Pons (tissue), 1 donor: Measurements from ENCODE around the gene MAML2.
"Not testable (repeated sequence)": the region's sequence is repeated elsewhere in the genome, so short reads cannot be mapped to it uniquely, and the experiment has no call there.

ENCODE experiments used
- DNase-seq: peaks from one replicate; pipeline ENCODE4 v3.0.0-alpha.2; 2016; ENCODE audit warnings: low spot score

The MAML2 gene

DNA sequence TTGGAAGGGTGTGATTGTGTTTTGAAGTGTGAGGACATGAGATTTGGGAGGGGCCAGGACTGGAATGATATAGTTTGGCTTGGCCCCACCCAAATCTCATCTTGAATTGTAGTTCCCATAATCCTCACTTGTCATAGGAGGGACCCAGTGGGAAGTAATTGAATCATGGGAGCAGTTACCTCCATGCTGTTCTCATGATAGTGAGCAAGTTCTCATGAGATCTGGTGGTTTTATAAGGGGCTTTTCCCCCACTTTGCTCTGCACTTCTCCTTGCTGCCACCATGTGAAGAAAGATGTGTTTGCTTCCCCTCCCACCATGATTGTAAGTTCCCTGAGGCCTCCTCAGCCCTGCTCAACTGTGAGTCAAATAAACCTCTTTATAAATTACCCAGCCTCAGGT, 71.6 kb downstream of the MAML2 start:
- not testable (repeated sequence) for DNase-seq

DNA sequence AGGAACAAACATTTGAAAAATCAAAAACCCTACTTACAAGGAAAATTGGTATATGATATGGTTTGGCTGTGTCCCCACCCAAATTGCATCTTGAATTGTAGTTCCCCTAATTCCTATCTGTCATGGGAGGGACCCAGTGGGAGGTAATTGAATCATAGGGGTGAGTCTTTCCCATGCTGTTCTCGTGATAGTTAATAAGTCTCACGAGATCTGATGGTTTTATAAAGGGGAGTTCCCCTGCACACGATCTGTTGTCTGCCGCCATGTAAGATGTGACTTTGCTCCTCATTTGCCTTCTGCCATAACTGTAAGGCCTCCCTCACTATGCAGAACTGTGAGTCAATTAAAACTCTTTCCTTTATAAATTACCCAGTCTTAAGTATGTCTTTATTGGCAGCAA, 74.5 kb downstream of the MAML2 start:
- DNase-seq = not testable (repeated sequence)

DNA sequence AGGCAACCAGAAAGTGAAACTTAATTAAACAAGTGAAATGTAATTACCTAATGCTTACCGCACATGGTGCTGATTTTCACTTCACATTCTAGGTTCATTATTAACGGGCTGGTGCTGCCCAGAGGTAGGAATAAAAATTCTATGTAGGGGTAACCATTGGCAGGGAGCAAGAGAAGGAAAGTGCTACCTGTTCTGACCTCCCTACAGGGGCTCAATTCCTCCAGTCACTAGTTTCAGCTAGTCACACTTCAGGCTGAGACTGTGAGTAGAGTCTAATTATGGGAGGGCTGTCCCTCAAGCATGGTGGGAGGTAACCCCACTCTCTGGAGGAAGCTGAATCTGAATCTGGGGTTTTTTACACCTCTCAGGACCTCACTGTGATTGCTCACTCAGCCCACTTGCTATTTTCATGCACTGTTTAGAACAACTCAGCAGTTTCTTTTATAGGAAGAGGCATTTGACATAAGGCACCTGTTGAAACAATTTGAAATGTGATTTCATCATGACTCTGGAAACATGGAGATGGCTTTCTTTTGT, 75.4 kb downstream of the MAML2 start:
- no peak for DNase-seq

DNA sequence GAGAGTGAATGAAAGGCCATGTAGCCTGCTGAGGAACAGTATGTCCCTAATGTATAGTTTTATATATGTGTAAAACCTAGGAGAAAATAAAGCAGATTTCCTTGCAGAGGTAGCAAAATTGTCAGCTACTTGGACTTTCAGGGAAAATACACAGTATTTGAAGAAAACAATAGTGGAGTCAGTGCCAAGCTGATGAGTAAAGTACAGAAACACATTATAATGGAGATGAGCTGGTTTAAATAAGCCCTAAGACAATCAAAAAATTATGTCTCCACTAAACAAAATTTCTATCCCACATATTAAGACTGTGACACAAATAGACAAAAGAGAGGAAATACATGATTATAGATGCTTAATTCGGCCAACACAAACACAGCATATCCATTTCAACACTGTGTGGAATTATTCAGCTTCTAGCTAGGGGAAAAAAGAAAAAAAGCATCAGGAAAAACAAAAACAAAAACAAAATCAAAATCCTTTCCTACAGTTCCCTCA, 75.9 kb downstream of the MAML2 start:
- peak; percentile 63 for DNase-seq

DNA sequence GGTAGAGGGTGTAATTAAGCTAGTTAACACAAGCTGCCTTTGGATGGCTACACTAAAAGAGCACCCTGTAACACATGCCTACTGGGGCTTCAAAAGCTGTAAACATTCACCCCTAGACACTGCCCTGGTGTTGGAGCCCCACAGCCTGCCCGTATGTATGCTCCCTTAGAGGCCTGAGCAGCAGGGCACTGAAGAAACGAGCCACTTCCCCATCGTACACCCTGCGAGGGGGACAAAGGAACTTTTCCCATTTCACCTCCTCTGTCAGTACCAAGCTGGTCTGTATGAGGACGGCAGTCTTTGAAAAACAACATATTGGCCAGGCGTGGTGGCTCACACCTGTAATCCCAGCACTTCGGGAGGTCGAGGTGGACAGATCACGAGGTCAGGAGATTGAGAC, 77.0 kb downstream of the MAML2 start:
- no peak for DNase-seq

DNA sequence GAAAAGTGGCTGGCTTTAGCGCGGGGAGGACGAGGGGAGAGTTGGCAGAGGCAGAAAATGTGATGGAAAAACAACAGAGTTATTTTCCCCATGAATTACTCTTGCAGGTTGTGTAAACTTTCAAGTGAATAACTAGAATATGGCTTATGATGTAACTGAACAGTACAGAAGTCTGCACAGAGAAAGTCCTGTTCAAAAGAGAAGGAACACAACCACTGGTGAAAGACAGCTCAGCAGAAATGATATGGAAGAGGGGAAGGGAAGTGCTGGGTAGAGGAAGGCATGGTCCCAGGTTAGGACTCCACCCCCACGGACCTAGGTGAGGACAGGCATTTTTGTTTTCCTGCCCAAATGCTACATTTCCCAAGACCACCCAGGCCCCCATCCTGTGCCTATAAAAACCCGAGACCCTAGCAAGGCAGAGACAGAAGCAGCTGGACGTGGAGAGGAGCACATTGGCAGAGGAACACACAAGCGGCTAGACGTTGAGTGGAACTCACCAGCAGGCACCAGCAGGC, 77.7 kb downstream of the MAML2 start:
- no peak for DNase-seq

DNA sequence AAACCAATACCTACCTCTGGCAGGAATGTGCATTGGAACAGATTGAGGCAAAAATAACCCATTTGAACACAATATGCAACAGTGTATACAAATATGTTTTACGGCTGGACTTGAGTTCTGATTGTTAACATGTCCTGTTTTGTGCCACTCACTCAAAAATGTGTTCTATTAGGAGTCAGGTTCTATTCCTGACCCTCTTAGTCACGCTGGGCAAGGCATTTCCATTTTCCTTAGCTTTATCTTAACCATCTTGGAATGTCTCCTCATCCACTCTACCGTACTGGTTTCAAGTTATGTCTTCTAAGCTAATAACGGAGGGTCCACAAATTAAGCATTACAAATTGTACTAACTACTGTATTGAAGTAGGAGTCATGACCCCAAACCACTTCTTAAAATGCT, 78.6 kb downstream of the MAML2 start:
- DNase-seq = no peak

DNA sequence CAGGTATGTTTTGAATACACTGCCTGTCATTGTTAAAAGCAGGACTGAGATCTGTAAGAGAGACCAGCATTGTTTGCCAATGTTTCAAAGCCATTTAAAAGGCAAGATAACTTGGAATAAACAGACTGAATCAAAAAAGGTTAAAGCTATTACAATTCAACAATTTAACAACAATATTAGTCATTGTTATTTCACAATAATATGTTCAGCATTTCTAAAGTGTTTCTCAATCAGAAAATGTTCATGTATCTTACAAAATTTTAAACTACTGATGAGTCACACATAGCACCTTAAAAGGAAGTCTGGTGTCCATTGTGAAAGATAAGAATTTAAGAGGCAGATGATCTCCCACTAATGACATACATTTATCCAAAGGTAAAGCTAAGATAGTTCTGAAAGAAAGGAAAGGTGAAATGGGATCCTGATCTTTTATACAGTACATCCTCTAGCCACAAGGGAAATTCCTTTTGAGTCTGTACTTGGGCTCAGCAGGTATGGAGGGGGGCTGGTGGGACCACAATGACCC, 79.7 kb downstream of the MAML2 start:
- DNase-seq = no peak

DNA sequence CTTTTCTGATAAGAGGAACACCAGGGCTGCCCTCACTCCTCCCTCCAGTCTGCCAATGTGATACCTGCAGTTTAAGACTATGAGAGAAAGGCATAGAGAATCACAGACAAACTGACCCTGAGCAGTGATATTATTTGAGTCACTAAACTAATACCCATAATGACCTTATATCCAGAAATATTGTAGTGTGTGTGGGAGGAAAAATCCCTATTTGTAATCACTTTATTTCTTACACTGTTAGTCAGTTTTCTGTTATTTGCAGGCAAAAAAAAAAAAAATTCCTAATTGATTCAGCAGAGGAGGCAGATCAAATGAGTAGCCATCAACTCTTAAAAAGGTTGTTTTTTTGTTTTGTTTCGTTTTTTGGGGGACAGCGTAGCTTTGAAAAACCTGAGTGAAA, 82.5 kb downstream of the MAML2 start:
- no peak for DNase-seq

DNA sequence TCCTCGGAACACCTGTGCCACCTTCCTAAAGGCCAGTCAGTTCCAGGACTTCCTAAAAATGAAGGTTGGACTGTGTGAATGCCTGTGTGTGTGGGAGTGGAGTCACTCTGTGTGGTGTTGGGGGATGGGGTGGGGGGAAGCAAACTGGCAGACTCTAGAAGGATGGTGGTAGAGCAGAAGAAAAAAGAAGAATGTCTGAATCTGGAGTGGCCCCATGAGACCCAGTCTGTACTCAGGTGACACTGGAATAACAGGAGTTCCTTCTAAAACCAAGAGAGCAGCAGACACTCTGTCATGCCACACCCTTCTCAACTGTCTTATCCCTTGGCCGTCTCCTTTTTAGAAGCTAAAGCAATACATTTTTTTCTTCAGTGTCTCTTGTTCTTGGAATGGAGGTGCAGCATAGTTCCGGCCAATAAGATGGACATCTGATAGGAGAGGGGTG, 82.9 kb downstream of the MAML2 start:
- no peak for DNase-seq

DNA sequence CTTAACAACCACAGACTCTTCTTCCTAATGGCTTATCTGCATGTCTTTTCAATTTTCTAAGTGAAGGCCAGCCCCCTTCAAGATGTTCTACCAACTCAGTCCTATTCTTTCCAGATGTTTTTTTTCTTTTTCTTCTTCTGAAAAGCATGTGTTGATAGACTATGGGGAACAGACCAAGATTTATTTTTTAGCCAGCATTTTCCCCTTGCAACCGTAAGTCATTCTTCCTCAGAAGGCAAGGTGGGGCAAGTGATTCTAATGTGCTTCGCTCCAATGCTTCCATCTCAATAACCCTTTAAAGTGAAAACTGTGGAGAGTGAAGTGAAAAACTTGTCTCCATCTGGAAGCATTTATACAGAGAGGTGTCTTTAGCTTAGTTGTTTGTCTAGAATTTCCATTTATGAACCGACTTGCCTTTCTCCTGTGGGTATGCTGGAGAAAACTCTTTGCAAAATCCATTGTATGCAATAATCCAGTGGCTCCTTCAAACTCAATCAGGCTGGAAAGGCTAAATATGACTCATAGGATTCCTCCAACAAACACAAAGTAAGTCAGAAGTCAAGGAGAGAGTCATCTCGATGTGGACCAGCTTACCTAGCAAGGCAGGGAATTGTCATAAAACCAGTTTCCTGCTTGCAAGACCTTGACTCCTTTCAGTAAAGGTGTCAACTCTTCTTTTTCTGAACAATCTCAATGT, 83.7 kb downstream of the MAML2 start:
- DNase-seq = no peak

DNA sequence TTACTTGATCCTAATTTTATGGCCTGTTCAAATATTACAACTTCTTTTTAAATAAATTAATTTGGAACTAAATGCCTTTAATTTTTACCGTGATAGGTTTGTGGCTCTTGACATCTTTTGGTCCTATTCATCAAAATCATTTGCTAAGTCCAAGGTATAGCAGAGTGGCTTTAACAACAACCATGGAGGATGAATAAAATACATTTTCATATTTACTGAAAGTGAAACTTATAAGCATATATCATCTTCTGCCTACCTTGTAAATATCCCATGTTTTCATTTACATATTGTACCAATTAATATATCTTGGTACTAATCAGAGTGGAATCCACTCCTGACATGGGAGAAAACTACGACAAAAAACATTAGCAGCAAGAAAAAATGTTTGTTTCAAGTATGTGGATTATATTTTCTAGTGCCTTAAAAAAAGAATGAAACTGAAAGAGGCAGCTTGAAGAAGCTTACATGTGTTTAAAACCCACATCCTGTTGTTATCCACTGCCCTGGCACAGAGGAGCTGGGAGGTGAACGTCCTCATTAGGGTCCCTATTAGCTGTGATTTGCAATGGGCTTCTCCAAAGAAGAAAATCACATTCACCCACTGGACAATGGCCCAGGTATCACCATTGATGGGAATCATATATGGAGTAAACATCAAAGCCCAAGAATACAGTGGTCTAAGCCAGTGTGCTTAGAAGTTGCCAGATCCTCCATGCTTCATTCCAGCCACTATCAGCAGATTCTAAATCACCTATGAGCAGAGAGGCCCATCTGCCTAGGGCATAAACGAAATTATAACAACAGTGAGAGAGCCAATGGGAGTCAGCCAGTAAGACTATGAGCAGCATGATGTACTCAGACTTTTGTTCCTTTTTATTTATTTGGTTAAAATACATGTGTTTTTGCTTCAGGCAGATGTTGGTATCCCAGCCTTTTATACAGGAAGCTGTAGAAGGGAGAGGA, 84.7 kb downstream of the MAML2 start:
- DNase-seq = peak; percentile 29

DNA sequence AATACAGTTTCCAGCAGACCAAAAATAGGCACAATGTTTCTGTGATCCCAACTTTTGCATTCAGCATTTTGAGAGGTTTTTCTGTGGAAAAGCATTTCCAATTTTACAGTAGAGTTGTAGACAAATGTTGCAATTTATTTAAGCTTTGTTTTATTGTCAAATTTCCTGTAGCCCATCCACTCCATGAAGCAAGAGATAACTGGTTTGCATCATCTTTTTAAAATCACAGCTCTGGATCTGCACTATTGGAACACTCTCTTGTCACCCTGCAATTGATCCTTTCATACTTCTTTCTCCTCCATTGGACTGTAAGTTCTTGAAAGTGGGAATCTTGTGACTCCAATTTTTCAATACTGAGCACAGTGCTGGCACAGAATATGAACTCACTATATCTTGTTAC, 86.0 kb downstream of the MAML2 start:
- no peak for DNase-seq

DNA sequence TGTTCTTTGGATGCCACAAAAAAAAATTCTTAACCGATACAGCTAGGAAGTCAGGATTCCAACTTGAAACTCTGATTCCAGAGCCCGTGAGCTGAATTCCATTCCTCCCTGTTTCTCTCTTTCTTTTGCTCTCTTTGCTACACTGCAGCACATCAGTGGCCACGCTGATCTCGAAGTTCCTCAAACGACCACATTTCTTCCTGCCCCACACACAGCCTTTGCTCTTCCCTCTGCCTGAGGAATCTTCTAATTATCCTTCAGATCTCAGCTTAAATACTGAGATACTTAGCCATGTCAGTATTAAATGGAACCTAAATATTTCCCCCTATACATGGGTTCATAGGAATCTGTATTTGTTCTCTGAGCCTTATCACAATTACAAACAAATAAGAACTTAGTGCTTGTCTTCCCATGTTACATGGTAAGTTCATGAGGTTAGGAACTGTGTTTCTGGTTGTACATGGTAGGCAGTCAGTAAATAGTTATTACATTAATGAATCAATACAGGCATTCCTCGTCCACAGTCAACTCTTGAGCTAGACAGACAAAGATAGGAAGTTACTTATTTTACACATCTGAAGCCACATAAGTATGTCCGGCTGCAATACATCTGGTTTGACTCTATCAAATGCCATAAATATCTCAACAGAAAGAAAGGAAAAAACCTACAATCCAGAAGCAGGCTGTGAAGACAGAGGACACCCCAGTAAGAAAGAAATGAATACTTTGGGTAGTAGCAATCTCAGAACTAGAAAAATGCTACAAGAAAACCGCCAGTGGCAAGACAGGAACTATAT, 86.6 kb downstream of the MAML2 start:
- DNase-seq = no peak

DNA sequence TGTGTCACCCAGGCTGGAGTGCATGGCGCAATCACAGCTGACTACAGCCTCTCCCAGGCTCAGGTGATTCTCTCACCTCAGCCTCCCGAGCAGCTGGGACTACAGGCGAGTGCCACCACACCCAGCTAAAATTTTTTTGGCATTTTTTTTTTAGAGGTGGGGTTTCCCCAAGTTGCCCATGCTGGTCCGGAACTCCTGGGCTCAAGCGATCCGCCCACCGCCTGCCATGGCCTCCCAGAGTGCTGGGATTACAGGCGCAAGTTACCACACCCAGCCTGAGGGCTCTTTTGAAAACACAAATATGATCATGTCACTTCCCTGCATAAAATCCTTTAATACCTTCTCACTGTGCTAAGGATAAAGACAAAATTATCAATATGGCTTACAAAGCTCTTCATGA, 88.1 kb downstream of the MAML2 start:
- DNase-seq = no peak

DNA sequence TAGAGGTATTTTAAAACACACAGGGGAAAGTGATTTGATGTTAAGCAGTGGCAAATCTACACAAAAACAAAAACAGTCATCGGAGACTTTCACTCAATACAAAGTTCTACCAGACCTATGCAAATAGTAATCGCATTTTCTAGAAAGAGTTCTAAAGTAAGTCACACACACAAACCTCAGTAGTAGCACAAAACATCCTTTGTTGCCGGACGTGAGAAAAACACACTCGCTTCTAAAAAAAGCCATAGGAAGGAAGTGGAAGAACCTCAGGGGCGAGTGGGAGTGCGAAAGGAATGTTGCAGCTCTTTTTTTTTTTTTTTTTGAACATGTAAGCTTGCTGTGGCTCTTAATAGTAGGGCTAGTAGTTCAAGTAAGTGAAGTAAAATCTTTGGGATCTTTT, 88.9 kb downstream of the MAML2 start:
- DNase-seq = peak; percentile 72

DNA sequence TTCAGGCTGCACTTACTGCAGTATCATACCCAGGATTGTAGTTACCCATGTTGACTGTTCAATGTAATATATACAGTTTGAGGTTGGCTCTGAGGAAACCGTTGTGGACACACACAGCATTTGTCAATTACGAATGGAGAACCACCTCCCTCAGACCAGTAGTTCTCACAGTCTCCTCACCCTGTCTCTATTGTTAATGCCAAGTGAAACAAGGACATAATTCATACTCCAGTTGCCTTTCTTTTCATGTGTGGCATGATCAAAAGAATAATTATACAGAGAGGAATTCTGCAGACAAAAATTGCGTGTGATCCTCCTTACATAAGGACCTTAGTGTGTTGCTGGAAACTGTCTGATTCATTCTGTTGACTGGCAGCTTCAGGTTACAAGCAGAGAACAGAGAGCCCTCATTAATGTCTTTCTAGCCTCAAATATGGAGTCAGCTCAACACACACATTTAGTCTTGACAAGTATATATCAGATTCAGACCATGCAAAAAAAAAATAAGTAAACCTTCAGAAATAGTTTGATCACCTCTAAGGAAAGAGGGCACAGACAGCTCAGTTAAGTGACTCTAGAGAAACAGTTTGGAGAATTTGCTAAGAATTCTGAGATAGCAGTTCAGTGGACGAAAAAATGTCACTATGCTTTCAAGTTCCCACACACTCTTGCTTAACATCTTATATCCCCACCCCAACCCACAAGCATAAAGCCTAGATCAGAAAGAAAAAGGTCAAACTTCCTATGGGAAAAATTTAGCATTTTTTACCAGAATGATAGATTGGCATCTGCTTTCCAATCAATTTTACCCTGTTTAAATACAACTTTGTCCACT, 96.1 kb downstream of the MAML2 start:
- peak; percentile 67 for DNase-seq

DNA sequence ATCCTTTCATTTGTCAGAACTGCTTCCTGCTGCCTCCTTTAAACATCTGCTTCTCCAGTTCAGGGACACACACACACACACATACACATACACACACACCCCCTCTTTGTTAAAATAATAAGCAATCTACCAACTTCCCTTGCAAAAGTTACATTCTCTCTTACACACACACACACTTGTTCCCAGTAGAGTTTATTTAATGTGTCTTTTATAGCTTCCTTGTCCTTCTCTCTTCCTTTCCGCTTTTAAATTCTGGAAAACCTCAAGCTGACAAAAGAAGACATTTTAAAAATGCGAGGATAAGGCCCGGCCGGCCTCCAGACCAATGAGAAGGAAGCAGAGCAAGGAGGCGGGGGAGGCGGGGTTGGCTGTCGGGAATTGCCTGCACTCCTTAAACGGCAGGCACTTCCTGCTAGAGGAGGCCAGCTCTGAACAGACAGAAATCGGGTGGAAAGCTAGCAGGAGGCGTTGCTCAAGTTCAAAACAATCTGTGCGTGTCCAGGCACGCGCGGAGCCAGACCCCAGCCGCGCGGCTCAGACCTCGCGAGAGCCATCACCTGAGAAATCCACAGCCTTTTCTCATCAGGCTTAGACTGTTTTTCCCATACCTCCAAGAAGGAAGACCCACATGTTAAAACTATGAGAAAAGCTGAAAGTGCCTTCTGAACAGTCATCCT, 99.9 kb downstream of the MAML2 start:
- peak; percentile 85 for DNase-seq

DNA sequence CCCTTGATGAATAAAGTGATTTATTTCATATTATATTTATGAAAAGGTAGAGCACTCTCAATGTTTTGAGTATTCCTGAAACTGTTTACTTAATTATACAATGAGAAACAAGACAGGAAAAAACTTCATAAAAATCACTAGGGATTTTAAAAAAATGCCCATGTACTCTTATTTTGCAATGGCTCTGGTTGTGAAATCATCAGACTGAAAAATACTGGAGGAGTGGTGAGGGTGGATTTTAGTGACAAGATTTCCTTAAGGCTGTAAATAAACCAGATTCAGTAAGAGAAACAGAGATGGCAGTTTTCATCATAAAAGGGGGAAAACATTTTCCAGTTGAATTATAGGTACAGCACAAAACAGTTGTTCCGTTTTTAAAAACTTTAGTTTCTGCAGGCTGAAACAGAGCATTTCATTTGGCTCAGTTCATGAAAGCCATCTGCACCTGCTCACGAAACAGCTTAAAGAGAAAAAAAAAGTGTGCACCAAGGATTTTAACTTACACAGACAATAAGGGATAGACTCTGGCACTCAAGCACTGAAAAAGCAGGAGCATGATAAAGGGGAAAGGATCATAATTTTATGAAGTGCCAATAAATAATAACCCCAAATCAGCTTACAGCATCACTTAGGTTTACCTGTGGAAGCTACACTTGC, 100.7 kb downstream of the MAML2 start:
- DNase-seq = peak; percentile 7
